Uterus (tissue), 4 donors: ENCODE results near the gene ACP6. TPM values are rescaled to one million over a fixed set of nuclear protein-coding genes. Genes with fewer than 3 reads are reported as not detected.

Experiments used
- DNase-seq, 2 donors: peaks; one replicate each; pipeline ENCODE4 v3.0.0-alpha.2; 2019 to 2020
- H3K27ac ChIP-seq, 2 donors: fragments of 200-600 bp; sonication (generic); 1 replicate in 1 of 2; 2 replicates in 1 of 2; pipeline ENCODE4 v1.5.1; 2016 to 2018
- H3K27me3 ChIP-seq, 2 donors: fragments of 200-600 bp; sonication (generic); one replicate each; pipeline ENCODE4 v1.5.1; 2018 to 2019; ENCODE audit warnings: control low read depth in 1 of 2
- H3K36me3 ChIP-seq, 2 donors: fragments of 200-600 bp; sonication (generic); one replicate each; pipeline ENCODE4 v1.5.1; 2019; ENCODE audit warnings: control low read depth in 1 of 2
- H3K4me1 ChIP-seq, 2 donors: fragments of 200-600 bp; sonication (generic); one replicate each; pipeline ENCODE4 v1.5.1; 2018 to 2019; ENCODE audit warnings: control low read depth in 1 of 2
- H3K4me3 ChIP-seq, 2 donors: fragments of 200-600 bp; sonication (generic); 1 replicate in 1 of 2; 2 replicates in 1 of 2; pipeline ENCODE4 v1.5.1; 2018 to 2019; ENCODE audit warnings: mild to moderate bottlenecking in 1 of 2
- H3K9me3 ChIP-seq, 2 donors: fragments of 200-600 bp; sonication (generic); one replicate each; pipeline ENCODE4 v1.5.1; 2019; ENCODE audit warnings: control low read depth in 1 of 2
- CTCF ChIP-seq, 4 experiments: fragments of 200-600 bp in 2 of 4; fragments of 450-650 bp in 2 of 4; sonication (generic) in 2 of 4; IDR thresholded peaks; one replicate each; pipeline ENCODE4 v1.5.1; 2016 to 2019; ENCODE audit warnings: antibody characterized with exemption in 4 of 4, mild to moderate bottlenecking in 2 of 4, moderate library complexity in 1 of 4
- POLR2A ChIP-seq, 2 donors: fragments of 450-650 bp; IDR thresholded peaks; one replicate each; pipeline ENCODE4 v1.6.1; 2016; ENCODE audit warnings: antibody characterized with exemption in 2 of 2, mild to moderate bottlenecking in 1 of 2, moderate library complexity in 1 of 2
- intact Hi-C: fragments of 100-400 bp; cut with DNase I; formaldehyde crosslinking; loops from one replicate; pipeline ENCODE4 v1.15.1; 2023; ENCODE audit warnings: low total_unique reads
- total RNA-seq, 4 donors: library from RNA; depleted of rRNA in 3 of 4; stranded (reverse); fragments of >200 nt in 3 of 4; gene quantifications; one replicate each; pipeline versions ENCODE4 v1.1.0 to v1.2.4, GENCODE V29; 2014 to 2023
- donor health status: DM: yes; HTN: yes; CAD: no.

The ACP6 gene
- total RNA-seq, 4 donors from 2014 or later, result 3.6 to 29.3 (median 9.7) TPM

- no peak for TF ChIP-seq POLR2A (IDR thresholded peaks at IDR 0.05)
- no peak for TF ChIP-seq CTCF (IDR thresholded peaks at IDR 0.05)
- no peaks in the 10 kb centered on the region for H3K9me3 ChIP-seq
- H3K36me3 ChIP-seq, result no peaks in the 10 kb centered on the region
- DNase-seq, result no peak
- H3K27ac ChIP-seq, result peak overlapping the region; percentile 50 to 72
- H3K4me1 ChIP-seq, result no peaks in the 10 kb centered on the region
- H3K27me3 ChIP-seq, result no peaks in the 10 kb centered on the region
- no peak overlapping the region for H3K4me3 ChIP-seq
- intact Hi-C loops, result loop anchor here (5.0 kb wide), 1 partner anchor 128 kb away; no protein-coding TSS in a partner anchor
These were observed 44.8 kb downstream of the ACP6 start for GRCh38 chr1:147625362-147625995.

- intact Hi-C loops, result no loop called here
- Histone ChIP-seq H3K4me1 (no peaks in the 10 kb centered on the region), H3K4me3 (no peak overlapping the region), H3K36me3 (no peaks in the 10 kb centered on the region), H3K9me3 (no peaks in the 10 kb centered on the region), H3K27me3 (no peaks in the 10 kb centered on the region), H3K27ac (no peak overlapping the region)
- no peak for TF ChIP-seq POLR2A (IDR thresholded peaks at IDR 0.05)
- no peak for TF ChIP-seq CTCF (IDR thresholded peaks at IDR 0.05)
- no peak for DNase-seq
These were observed 45.8 kb downstream of the ACP6 start for GRCh38 chr1:147624529-147624928.

GRCh38 chr1:147624011-147624410 lies 46.3 kb downstream of the ACP6 start:
- Histone ChIP-seq H3K27me3 (no peaks in the 10 kb centered on the region), H3K4me1 (no peaks in the 10 kb centered on the region), H3K9me3 (no peaks in the 10 kb centered on the region), H3K36me3 (no peaks in the 10 kb centered on the region), H3K27ac (no peak overlapping the region), H3K4me3 (no peak overlapping the region)
- DNase-seq, result no peak
- TF ChIP-seq POLR2A (IDR thresholded peaks at IDR 0.05) (no peak), CTCF (IDR thresholded peaks at IDR 0.05) (no peak)
- intact Hi-C loops, result no loop called here

GRCh38 chr1:147622731-147623130 lies 47.6 kb downstream of the ACP6 start:
- Histone ChIP-seq H3K27me3 (no peaks in the 10 kb centered on the region), H3K9me3 (no peaks in the 10 kb centered on the region), H3K27ac (no peak overlapping the region), H3K4me3 (no peak overlapping the region), H3K4me1 (peaks cover 0 to 3% of the 10 kb centered on the region in 2 donors), H3K36me3 (no peaks in the 10 kb centered on the region)
- no peak for DNase-seq
- intact Hi-C loops, result no loop called here
- no peak for TF ChIP-seq POLR2A (IDR thresholded peaks at IDR 0.05)

- Histone ChIP-seq H3K27ac (no peak overlapping the region), H3K9me3 (no peaks in the 10 kb centered on the region), H3K4me1 (peaks cover 0 to 3% of the 10 kb centered on the region in 2 donors), H3K4me3 (no peak overlapping the region), H3K36me3 (no peaks in the 10 kb centered on the region), H3K27me3 (no peaks in the 10 kb centered on the region)
- DNase-seq, result no peak
- TF ChIP-seq CTCF (IDR thresholded peaks at IDR 0.05), result no peak
- TF ChIP-seq POLR2A (IDR thresholded peaks at IDR 0.05), result no peak
- intact Hi-C loops, result no loop called here
These were observed 49.8 kb downstream of the ACP6 start for GRCh38 chr1:147620543-147620942.
